Right atrium auricular region (tissue), 2 donors: Measurements from ENCODE around the gene PGAP3. TPM values are rescaled to one million over a fixed set of nuclear protein-coding genes. Genes with fewer than 3 reads are reported as not detected.
A peak's percentile ranks its signal among the peaks of the same experiment; 100 is the strongest.

Experiments
- DNase-seq: peaks from one replicate; pipeline ENCODE4 v3.0.0-alpha.2; 2019; ENCODE audit warnings: low spot score
- H3K27ac ChIP-seq, 2 donors: fragments of 200-600 bp; sonication (generic); 1 replicate in 1 of 2; 2 replicates in 1 of 2; pipeline ENCODE4 v1.5.1; 2016 to 2019
- H3K27me3 ChIP-seq, 2 donors: fragments of 200-600 bp; sonication (generic); one replicate each; pipeline versions ENCODE4 v1.5.1 to v1.6.0; 2017 to 2019
- H3K36me3 ChIP-seq: fragments of 200-600 bp; sonication (generic); one replicate; pipeline ENCODE4 v1.5.1; 2016
- H3K4me1 ChIP-seq, 2 donors: fragments of 200-600 bp; sonication (generic); one replicate each; pipeline versions ENCODE4 v1.5.1 to v1.6.0; 2017 to 2019
- H3K4me3 ChIP-seq, 2 donors: fragments of 200-600 bp; sonication (generic); 1 replicate in 1 of 2; 2 replicates in 1 of 2; pipeline ENCODE4 v1.5.1; 2017 to 2019; ENCODE audit warnings: mild to moderate bottlenecking in 1 of 2, moderate library complexity in 1 of 2
- H3K9me3 ChIP-seq, 2 donors: fragments of 200-600 bp; sonication (generic); one replicate each; pipeline ENCODE4 v1.5.1; 2019
- total RNA-seq, 2 donors: library from RNA; depleted of rRNA; stranded (reverse); fragments of >200 nt; gene quantifications; one replicate each; pipeline ENCODE4 v1.1.0, GENCODE V29; 2016
- TF ChIP-seq, protein P1 (sequence below), 2 donors: fragments of 200-600 bp; sonication (generic); IDR thresholded peaks; one replicate each; pipeline ENCODE4 v1.5.1; 2019; ENCODE audit warnings: antibody characterized with exemption in 2 of 2

The PGAP3 gene
- total RNA-seq, 2 donors from 2014 or later, result 14.0 to 21.6 TPM

DNA sequence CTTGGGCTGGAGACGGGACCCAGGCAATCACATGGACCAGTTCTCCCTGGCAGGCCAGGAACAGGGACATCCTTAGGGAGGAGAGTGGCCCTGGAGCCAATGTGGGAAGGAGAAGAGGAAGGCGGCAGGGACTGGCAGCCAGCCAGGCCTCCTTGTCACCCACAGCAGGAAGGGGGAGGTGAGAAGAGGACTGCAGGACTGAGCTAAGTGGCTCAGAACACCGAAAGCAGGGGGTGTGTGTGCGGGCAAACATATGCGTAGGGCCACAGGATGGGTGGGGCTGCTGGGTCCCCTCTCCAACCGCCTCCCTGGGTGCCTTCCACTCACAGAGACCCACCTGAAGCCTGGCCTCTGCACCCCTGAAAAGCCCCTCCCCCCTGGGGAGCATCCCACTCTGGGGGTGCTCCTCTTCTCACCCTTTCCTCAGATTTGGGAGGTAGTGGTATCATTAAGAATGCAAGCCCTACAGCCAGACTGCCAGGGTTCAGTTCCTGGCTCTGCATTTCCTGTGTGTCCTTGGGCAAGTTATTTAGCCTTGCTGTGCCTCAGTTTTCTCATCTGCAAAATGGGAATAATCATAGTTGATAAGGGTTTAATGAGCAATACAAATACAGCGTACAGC is 11.5 kb downstream of the PGAP3 start:
- H3K27ac ChIP-seq, result peak overlapping the region; percentile 89 to 96
- no peak overlapping the region for H3K4me3 ChIP-seq
- DNase-seq, result no peak
- no peaks in the 10 kb centered on the region for H3K27me3 ChIP-seq
- H3K9me3 ChIP-seq, result no peaks in the 10 kb centered on the region
- no peaks in the 10 kb centered on the region for H3K36me3 ChIP-seq
- peaks cover 0 to 89% of the 10 kb centered on the region in 2 donors for H3K4me1 ChIP-seq
- TF ChIP-seq, protein P1, sequence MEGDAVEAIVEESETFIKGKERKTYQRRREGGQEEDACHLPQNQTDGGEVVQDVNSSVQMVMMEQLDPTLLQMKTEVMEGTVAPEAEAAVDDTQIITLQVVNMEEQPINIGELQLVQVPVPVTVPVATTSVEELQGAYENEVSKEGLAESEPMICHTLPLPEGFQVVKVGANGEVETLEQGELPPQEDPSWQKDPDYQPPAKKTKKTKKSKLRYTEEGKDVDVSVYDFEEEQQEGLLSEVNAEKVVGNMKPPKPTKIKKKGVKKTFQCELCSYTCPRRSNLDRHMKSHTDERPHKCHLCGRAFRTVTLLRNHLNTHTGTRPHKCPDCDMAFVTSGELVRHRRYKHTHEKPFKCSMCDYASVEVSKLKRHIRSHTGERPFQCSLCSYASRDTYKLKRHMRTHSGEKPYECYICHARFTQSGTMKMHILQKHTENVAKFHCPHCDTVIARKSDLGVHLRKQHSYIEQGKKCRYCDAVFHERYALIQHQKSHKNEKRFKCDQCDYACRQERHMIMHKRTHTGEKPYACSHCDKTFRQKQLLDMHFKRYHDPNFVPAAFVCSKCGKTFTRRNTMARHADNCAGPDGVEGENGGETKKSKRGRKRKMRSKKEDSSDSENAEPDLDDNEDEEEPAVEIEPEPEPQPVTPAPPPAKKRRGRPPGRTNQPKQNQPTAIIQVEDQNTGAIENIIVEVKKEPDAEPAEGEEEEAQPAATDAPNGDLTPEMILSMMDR (IDR thresholded peaks at IDR 0.05), result no peak

DNA sequence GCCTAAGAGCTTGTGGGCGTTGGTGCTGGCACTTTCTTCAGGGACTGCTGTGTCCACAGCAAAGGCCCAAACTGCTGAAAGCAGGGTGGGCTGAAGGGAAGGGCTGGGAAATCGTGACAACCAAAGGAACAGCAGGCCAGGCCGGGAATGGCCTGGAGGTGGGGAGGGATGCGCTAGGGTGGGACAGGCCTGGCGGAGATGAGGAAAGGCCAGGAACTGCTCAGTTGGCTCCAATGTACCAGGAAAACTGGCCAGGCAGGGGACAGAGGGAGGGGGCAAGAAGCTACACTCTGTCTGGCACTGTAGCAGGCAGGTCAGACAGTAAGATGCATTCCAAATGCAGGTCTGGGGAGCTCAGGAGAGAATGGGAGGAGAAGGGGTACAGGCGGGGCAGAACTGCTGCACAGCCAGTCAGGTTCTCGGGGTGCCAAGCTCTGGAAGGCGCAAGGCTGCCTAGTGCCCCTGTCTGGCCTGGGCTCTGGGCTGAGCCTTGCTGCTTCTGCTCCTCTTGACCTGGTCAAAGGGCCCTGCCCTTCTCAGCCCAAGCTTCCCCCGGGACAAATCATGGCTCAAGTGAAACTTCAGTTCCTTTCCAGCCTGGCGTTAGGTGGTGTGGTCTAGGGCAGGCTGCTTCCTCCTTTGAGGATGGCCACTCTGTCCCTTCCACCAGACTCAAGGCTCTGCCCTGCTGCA is 12.3 kb downstream of the PGAP3 start:
- Histone ChIP-seq H3K36me3 (no peaks in the 10 kb centered on the region), H3K27me3 (no peaks in the 10 kb centered on the region), H3K4me1 (peaks cover 0 to 92% of the 10 kb centered on the region in 2 donors), H3K27ac (peak overlapping the region; percentile 89 to 96), H3K9me3 (no peaks in the 10 kb centered on the region), H3K4me3 (no peak overlapping the region)
- TF ChIP-seq, protein P1 (IDR thresholded peaks at IDR 0.05), result no peak
- no peak for DNase-seq

- H3K9me3 ChIP-seq, result no peaks in the 10 kb centered on the region
- peaks cover 0 to 87% of the 10 kb centered on the region in 2 donors for H3K4me1 ChIP-seq
- TF ChIP-seq, protein P1 (IDR thresholded peaks at IDR 0.05), result no peak
- no peaks in the 10 kb centered on the region for H3K27me3 ChIP-seq
- no peak overlapping the region for H3K4me3 ChIP-seq
- no peak for DNase-seq
- H3K27ac ChIP-seq, result peak overlapping the region; percentile 89 to 96
- no peaks in the 10 kb centered on the region for H3K36me3 ChIP-seq
Observed at GRCh38 chr17:39674702-39675389, 13.0 kb downstream of the PGAP3 start.

- Histone ChIP-seq H3K4me3 (no peak overlapping the region), H3K9me3 (no peaks in the 10 kb centered on the region), H3K27me3 (no peaks in the 10 kb centered on the region), H3K4me1 (peaks cover 0 to 87% of the 10 kb centered on the region in 2 donors), H3K27ac (peak overlapping the region; percentile 89 to 96), H3K36me3 (no peaks in the 10 kb centered on the region)
- DNase-seq, result no peak
- TF ChIP-seq, protein P1 (IDR thresholded peaks at IDR 0.05), result no peak
Observed at GRCh38 chr17:39674179-39674578, 13.7 kb downstream of the PGAP3 start.

DNA sequence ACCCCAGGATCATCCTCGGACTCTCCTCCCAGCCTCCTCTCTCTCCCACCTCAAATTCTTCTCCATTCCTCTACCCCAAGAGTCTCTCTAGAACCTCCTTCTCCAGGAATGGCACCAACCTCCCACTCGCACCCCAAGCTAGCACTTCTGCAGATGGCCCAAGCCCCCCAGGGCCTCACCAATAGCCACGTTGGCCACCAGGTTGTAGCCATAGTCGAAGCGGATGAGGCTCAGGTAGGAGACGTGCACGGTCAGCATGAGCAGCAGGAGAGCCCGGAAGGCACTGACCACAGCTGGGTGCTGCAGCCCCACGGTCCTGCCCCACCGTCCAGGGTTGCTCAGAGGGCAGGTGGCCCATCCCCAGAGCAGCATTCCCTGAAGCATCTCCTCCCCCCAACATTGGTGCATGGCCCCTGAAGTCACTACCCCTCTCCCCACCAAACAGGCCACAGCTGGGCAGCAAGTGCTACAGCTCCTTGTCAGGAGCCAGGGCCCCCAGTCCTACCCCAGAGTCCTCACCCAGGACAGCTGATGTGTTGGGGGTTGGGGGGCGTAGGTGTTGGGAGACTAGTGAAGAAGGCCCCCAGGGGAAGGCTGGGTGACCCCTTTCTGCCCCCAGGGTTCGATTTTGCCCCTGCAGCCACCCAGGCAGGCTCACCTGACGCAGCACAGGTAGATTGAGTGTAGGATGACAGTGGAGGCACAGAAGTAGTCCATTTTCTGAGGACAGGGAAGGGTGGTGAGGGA is 14.3 kb downstream of the PGAP3 start:
- DNase-seq, result no peak
- no peaks in the 10 kb centered on the region for H3K9me3 ChIP-seq
- TF ChIP-seq, protein P1 (IDR thresholded peaks at IDR 0.05), result no peak
- peak overlapping the region; percentile 89 to 96 for H3K27ac ChIP-seq
- no peaks in the 10 kb centered on the region for H3K27me3 ChIP-seq
- H3K36me3 ChIP-seq, result no peaks in the 10 kb centered on the region
- no peak overlapping the region for H3K4me3 ChIP-seq
- H3K4me1 ChIP-seq, result peaks cover 0 to 87% of the 10 kb centered on the region in 2 donors
